Hepatocyte (in vitro differentiated cells): Measurements from ENCODE around the gene LPCAT3.

Source experiments
- CTCF ChIP-seq: fragments of 200-600 bp; sonication (generic); IDR thresholded peaks from 2 replicates; pipeline ENCODE4 v1.5.1; 2016; ENCODE audit warnings: antibody characterized with exemption, mild to moderate bottlenecking; ENCODE audit not compliant: poor library complexity
- EZH2 ChIP-seq: fragments of 200-600 bp; sonication (generic); IDR thresholded peaks from 2 replicates; pipeline ENCODE4 v1.6.1; 2016; ENCODE audit warnings: antibody characterized with exemption, mild to moderate bottlenecking, borderline replicate concordance
- EZH2phosphoT487 ChIP-seq: fragments of 200-600 bp; sonication (generic); IDR thresholded peaks from one replicate; pipeline ENCODE4 v1.6.1; 2018; ENCODE audit warnings: antibody characterized with exemption, mild to moderate bottlenecking, low read depth, moderate library complexity; ENCODE audit not compliant: unreplicated experiment, severe bottlenecking

- TF ChIP-seq CTCF (no peak), EZH2 (no peak), EZH2phosphoT487 (no peak)
Observed at GRCh38 chr12:7004287-7004803, 13.9 kb downstream of the LPCAT3 start.
